Neural progenitor cell (in vitro differentiated cells): ENCODE data around the gene SS18L1. TPM values are rescaled to one million over a fixed set of nuclear protein-coding genes. Genes with fewer than 3 reads are reported as not detected.
A peak's percentile ranks its signal among the peaks of the same experiment; 100 is the strongest.

ENCODE experiments used
- DNase-seq: peaks from one replicate; pipeline ENCODE4 v3.0.0-alpha.2; 2016; ENCODE audit warnings: low spot score
- H2AFZ ChIP-seq: fragments of 200-600 bp; sonication (generic); replicated peaks from 2 replicates; pipeline ENCODE4 v1.6.1; 2016; ENCODE audit warnings: antibody characterized with exemption
- H3F3A ChIP-seq: fragments of 200-600 bp; sonication (generic); 2 replicates; pipeline ENCODE4 v1.6.1; 2016; ENCODE audit warnings: antibody characterized with exemption, low read depth
- H3K27ac ChIP-seq: fragments of 200-600 bp; sonication (generic); 2 replicates; pipeline ENCODE4 v1.5.1; 2016; ENCODE audit warnings: mild to moderate bottlenecking
- H3K27me3 ChIP-seq: fragments of 200-600 bp; sonication (generic); 2 replicates; pipeline ENCODE4 v1.6.1; 2016; ENCODE audit warnings: mild to moderate bottlenecking, moderate library complexity
- H3K36me3 ChIP-seq: fragments of 200-600 bp; sonication (generic); 2 replicates; pipeline ENCODE4 v1.5.1; 2016
- H3K4me1 ChIP-seq: fragments of 200-600 bp; sonication (generic); 2 replicates; pipeline ENCODE4 v1.6.1; 2016; ENCODE audit warnings: mixed run types
- H3K4me2 ChIP-seq: fragments of 200-600 bp; sonication (generic); 2 replicates; pipeline ENCODE4 v1.6.1; 2016
- H3K4me3 ChIP-seq: fragments of 200-600 bp; sonication (generic); 2 replicates; pipeline ENCODE4 v1.5.1; 2016
- H3K79me2 ChIP-seq: fragments of 200-600 bp; sonication (generic); 2 replicates; pipeline ENCODE4 v1.6.1; 2016; ENCODE audit warnings: low read depth
- H3K9ac ChIP-seq: fragments of 200-600 bp; sonication (generic); 2 replicates; pipeline ENCODE4 v1.6.1; 2016
- H3K9me3 ChIP-seq: fragments of 200-600 bp; sonication (generic); 2 replicates; pipeline ENCODE4 v1.5.1; 2016; ENCODE audit warnings: low read depth
- H4K20me1 ChIP-seq: fragments of 200-600 bp; sonication (generic); 2 replicates; pipeline ENCODE4 v1.6.1; 2016; ENCODE audit warnings: low read depth
- H3K27ac Mint-ChIP-seq: 3 replicates; pipeline ENCODE4 v1.8.0; 2021; ENCODE audit warnings: mixed read lengths
- H3K27me3 Mint-ChIP-seq: 2 replicates; pipeline ENCODE4 v1.8.0; 2022; ENCODE audit warnings: low read depth, mild to moderate bottlenecking, inconsistent platforms, moderate library complexity, mixed read lengths; ENCODE audit not compliant: insufficient read depth
- H3K36me3 Mint-ChIP-seq: 3 replicates; pipeline ENCODE4 v1.8.0; 2021; ENCODE audit warnings: mixed read lengths
- H3K4me1 Mint-ChIP-seq: 3 replicates; pipeline ENCODE4 v1.8.0; 2021; ENCODE audit warnings: mixed read lengths
- H3K4me3 Mint-ChIP-seq: 3 replicates; pipeline ENCODE4 v1.8.0; 2021; ENCODE audit warnings: mild to moderate bottlenecking, moderate library complexity, mixed read lengths
- H3K9me3 Mint-ChIP-seq: 3 replicates; pipeline ENCODE4 v1.8.0; 2020; ENCODE audit warnings: mixed read lengths
- EZH2 ChIP-seq: fragments of 200-600 bp; sonication (generic); IDR thresholded peaks from 2 replicates; pipeline ENCODE4 v1.6.1; 2017; ENCODE audit warnings: antibody characterized with exemption, mild to moderate bottlenecking, moderate library complexity
- EZH2phosphoT487 ChIP-seq: fragments of 200-600 bp; sonication (generic); IDR thresholded peaks from 2 replicates; pipeline ENCODE4 v1.6.1; 2017; ENCODE audit warnings: antibody characterized with exemption
- total RNA-seq: library from RNA; depleted of rRNA; stranded (reverse); fragments of >200 nt; gene quantifications from 2 replicates; pipeline ENCODE4 v1.2.3, GENCODE V29; 2015; ENCODE audit warnings: low replicate concordance
- TF ChIP-seq, protein P1 (sequence below): fragments of 200-600 bp; sonication (generic); IDR thresholded peaks from 2 replicates; pipeline ENCODE4 v1.5.1; 2017; ENCODE audit warnings: antibody characterized with exemption, mild to moderate bottlenecking

Gene SS18L1
- total RNA-seq, 1 donor from 2014 or later, result 25.5 TPM

DNA sequence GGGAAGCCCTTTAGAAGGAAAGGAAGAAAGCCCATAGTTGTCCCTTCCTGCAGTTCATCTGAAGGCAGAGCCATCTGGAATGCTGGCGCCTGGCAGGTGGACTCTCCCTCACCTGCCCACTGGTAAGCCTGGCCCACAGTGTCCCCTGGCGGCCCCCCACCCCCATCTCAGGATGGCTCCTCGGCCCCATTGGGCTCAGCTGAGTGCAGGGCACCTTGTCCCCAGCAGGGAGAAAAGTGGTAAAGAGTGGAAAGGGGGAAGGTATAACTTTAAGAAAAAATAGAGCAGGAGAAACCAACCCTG is 12.6 kb downstream of the SS18L1 start:
- Histone ChIP-seq H3K79me2 (peaks cover 78% of the 10 kb centered on the region), H3K9ac (no peak overlapping the region)

GRCh38 chr20:62156592-62157386 is 13.2 kb downstream of the SS18L1 start:
- no peak overlapping the region for H2AFZ ChIP-seq
- peak overlapping the region; percentile 37 for H3K27ac ChIP-seq
- H3K4me1 Mint-ChIP-seq, result peaks cover 11% of the 10 kb centered on the region
- no peaks in the 10 kb centered on the region for H3K27me3 ChIP-seq
- peaks cover 7% of the 10 kb centered on the region for H3K4me1 ChIP-seq
- H3K79me2 ChIP-seq, result peaks cover 72% of the 10 kb centered on the region
- H3K27me3 Mint-ChIP-seq, result peaks cover 8% of the 10 kb centered on the region
- no peaks in the 10 kb centered on the region for H3K36me3 ChIP-seq
- H3K36me3 Mint-ChIP-seq, result peaks cover 34% of the 10 kb centered on the region
- no peak overlapping the region for H3K27ac Mint-ChIP-seq
- H3K9me3 ChIP-seq, result no peaks in the 10 kb centered on the region
- H3K9ac ChIP-seq, result no peak overlapping the region
- DNase-seq, result peak; percentile 86
- H3F3A ChIP-seq, result no peaks in the 10 kb centered on the region
- peak overlapping the region; percentile 45 for H3K4me2 ChIP-seq
- H3K9me3 Mint-ChIP-seq, result peaks cover 6% of the 10 kb centered on the region
- H3K4me3 Mint-ChIP-seq, result no peak overlapping the region
- H3K4me3 ChIP-seq, result no peak overlapping the region
- peaks cover 61% of the 10 kb centered on the region for H4K20me1 ChIP-seq
- TF ChIP-seq EZH2phosphoT487 (no peak), EZH2 (no peak)
- TF ChIP-seq, protein P1, sequence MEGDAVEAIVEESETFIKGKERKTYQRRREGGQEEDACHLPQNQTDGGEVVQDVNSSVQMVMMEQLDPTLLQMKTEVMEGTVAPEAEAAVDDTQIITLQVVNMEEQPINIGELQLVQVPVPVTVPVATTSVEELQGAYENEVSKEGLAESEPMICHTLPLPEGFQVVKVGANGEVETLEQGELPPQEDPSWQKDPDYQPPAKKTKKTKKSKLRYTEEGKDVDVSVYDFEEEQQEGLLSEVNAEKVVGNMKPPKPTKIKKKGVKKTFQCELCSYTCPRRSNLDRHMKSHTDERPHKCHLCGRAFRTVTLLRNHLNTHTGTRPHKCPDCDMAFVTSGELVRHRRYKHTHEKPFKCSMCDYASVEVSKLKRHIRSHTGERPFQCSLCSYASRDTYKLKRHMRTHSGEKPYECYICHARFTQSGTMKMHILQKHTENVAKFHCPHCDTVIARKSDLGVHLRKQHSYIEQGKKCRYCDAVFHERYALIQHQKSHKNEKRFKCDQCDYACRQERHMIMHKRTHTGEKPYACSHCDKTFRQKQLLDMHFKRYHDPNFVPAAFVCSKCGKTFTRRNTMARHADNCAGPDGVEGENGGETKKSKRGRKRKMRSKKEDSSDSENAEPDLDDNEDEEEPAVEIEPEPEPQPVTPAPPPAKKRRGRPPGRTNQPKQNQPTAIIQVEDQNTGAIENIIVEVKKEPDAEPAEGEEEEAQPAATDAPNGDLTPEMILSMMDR, result peak; percentile 68

More for the DNA sequence above, 12.6 kb downstream of the SS18L1 start:
- Histone ChIP-seq H3K9me3 (no peaks in the 10 kb centered on the region), H2AFZ (no peak overlapping the region), H3K27me3 (no peaks in the 10 kb centered on the region), H3K4me2 (no peak overlapping the region), H4K20me1 (peaks cover 66% of the 10 kb centered on the region), H3K27ac (peak overlapping the region; percentile 37), H3K36me3 (no peaks in the 10 kb centered on the region), H3K4me3 (no peak overlapping the region), H3K4me1 (peaks cover 7% of the 10 kb centered on the region), H3F3A (no peaks in the 10 kb centered on the region)
- TF ChIP-seq EZH2, result no peak
- TF ChIP-seq, protein P1, result no peak
- no peak for TF ChIP-seq EZH2phosphoT487
- DNase-seq, result no peak
- H3K27ac Mint-ChIP-seq, result peak overlapping the region; percentile 37
- no peak overlapping the region for H3K4me3 Mint-ChIP-seq
- H3K36me3 Mint-ChIP-seq, result peaks cover 33% of the 10 kb centered on the region
- peaks cover 8% of the 10 kb centered on the region for H3K27me3 Mint-ChIP-seq
- peaks cover 6% of the 10 kb centered on the region for H3K9me3 Mint-ChIP-seq
- peaks cover 11% of the 10 kb centered on the region for H3K4me1 Mint-ChIP-seq

- no peak overlapping the region for H3K4me3 Mint-ChIP-seq
- Histone ChIP-seq H3K4me3 (no peak overlapping the region), H2AFZ (no peak overlapping the region), H3K9me3 (no peaks in the 10 kb centered on the region), H3K79me2 (peaks cover 65% of the 10 kb centered on the region), H3K4me1 (peaks cover 7% of the 10 kb centered on the region), H3F3A (no peaks in the 10 kb centered on the region), H3K27ac (no peak overlapping the region), H4K20me1 (peaks cover 55% of the 10 kb centered on the region), H3K27me3 (no peaks in the 10 kb centered on the region), H3K9ac (no peak overlapping the region), H3K4me2 (no peak overlapping the region), H3K36me3 (no peaks in the 10 kb centered on the region)
- H3K27me3 Mint-ChIP-seq, result peaks cover 8% of the 10 kb centered on the region
- no peak for DNase-seq
- H3K36me3 Mint-ChIP-seq, result peaks cover 29% of the 10 kb centered on the region
- peaks cover 6% of the 10 kb centered on the region for H3K9me3 Mint-ChIP-seq
- H3K27ac Mint-ChIP-seq, result no peak overlapping the region
- TF ChIP-seq, protein P1, result no peak
- no peak for TF ChIP-seq EZH2phosphoT487
- no peak for TF ChIP-seq EZH2
- peaks cover 11% of the 10 kb centered on the region for H3K4me1 Mint-ChIP-seq
Observed at GRCh38 chr20:62157387-62158087, 14.0 kb downstream of the SS18L1 start.
